Neuronal stem cell (in vitro differentiated cells): ENCODE data around the gene POU6F1.

Experiments
- DNase-seq: peaks from one replicate; pipeline ENCODE4 v3.0.0-alpha.2; 2013; ENCODE audit warnings: low spot score
- H2AFZ ChIP-seq: one replicate; pipeline ENCODE4 v1.6.1; 2013; ENCODE audit warnings: mild to moderate bottlenecking, low read length, inconsistent platforms
- H2AK5ac ChIP-seq: 2 replicates; pipeline ENCODE4 v1.6.1; 2013; ENCODE audit warnings: low read depth, mild to moderate bottlenecking, inconsistent platforms, low read length, moderate library complexity, mixed read lengths
- H2BK120ac ChIP-seq: 2 replicates; pipeline ENCODE4 v1.6.1; 2013; ENCODE audit warnings: low read depth, mild to moderate bottlenecking, inconsistent platforms, low read length, moderate library complexity, mixed read lengths
- H2BK12ac ChIP-seq: one replicate; pipeline ENCODE4 v1.6.1; 2013; ENCODE audit warnings: low read length, inconsistent platforms
- H2BK15ac ChIP-seq: 2 replicates; pipeline ENCODE4 v1.6.1; 2013; ENCODE audit warnings: mild to moderate bottlenecking, low read length, inconsistent platforms, mixed read lengths
- H2BK5ac ChIP-seq: one replicate; pipeline ENCODE4 v1.6.1; 2013; ENCODE audit warnings: inconsistent platforms, mild to moderate bottlenecking, low read length, moderate library complexity
- H3K14ac ChIP-seq: one replicate; pipeline ENCODE4 v1.6.1; 2013; ENCODE audit warnings: low read length, inconsistent platforms
- H3K18ac ChIP-seq: 2 replicates; pipeline ENCODE4 v1.6.1; 2013; ENCODE audit warnings: low read length, inconsistent platforms
- H3K23ac ChIP-seq: 2 replicates; pipeline ENCODE4 v1.6.1; 2013; ENCODE audit warnings: low read depth, mild to moderate bottlenecking, mixed read lengths, low read length, inconsistent platforms; ENCODE audit not compliant: poor library complexity
- H3K27ac ChIP-seq: replicated peaks from 3 replicates; pipeline ENCODE4 v1.5.1; 2013; ENCODE audit warnings: low read length, inconsistent platforms
- H3K27me3 ChIP-seq, 3 experiments: 2 replicates each; pipeline ENCODE4 v1.6.1; 2013; ENCODE audit warnings: low read length in 3 of 3, mild to moderate bottlenecking in 2 of 3, inconsistent platforms in 1 of 3, low read depth in 1 of 3, mixed read lengths in 1 of 3, moderate library complexity in 1 of 3; ENCODE audit not compliant: control insufficient read depth in 3 of 3, insufficient read depth in 3 of 3
- H3K36me3 ChIP-seq, 2 donors: replicated peaks in 1 of 2; 2 replicates each; pipeline ENCODE4 v1.6.1; 2013; ENCODE audit warnings: low read length in 2 of 2; ENCODE audit not compliant: control insufficient read depth in 2 of 2, insufficient read depth in 2 of 2
- H3K4ac ChIP-seq: 2 replicates; pipeline ENCODE4 v1.6.1; 2013; ENCODE audit warnings: inconsistent platforms, mild to moderate bottlenecking, low read length, moderate library complexity
- H3K4me1 ChIP-seq, 2 donors: 1 replicate in 1 of 2; 2 replicates in 1 of 2; pipeline ENCODE4 v1.6.1; 2013; ENCODE audit warnings: low read length in 2 of 2, low read depth in 1 of 2; ENCODE audit not compliant: control insufficient read depth in 2 of 2, insufficient read depth in 1 of 2
- H3K4me2 ChIP-seq: one replicate; pipeline ENCODE4 v1.6.1; 2013; ENCODE audit warnings: mild to moderate bottlenecking, low read length, inconsistent platforms; ENCODE audit not compliant: insufficient read depth, poor library complexity, severe bottlenecking
- H3K4me3 ChIP-seq, 2 donors: 2 replicates each; pipeline ENCODE4 v1.5.1; 2013; ENCODE audit warnings: low read length in 2 of 2, mild to moderate bottlenecking in 2 of 2, inconsistent platforms in 1 of 2, moderate library complexity in 1 of 2
- H3K79me1 ChIP-seq: one replicate; pipeline ENCODE4 v1.6.1; 2013; ENCODE audit warnings: low read depth, mild to moderate bottlenecking, inconsistent platforms, low read length, moderate library complexity
- H3K9ac ChIP-seq: one replicate; pipeline ENCODE4 v1.6.1; 2013; ENCODE audit warnings: mild to moderate bottlenecking, low read depth, low read length, inconsistent platforms; ENCODE audit not compliant: poor library complexity
- H3K9me3 ChIP-seq, 2 donors: replicated peaks in 1 of 2; 2 replicates each; pipeline versions ENCODE3 to v1.6.1; 2013; ENCODE audit warnings: low read length in 2 of 2, mild to moderate bottlenecking in 2 of 2, inconsistent platforms in 1 of 2, low read depth in 1 of 2, mixed read lengths in 1 of 2, moderate library complexity in 1 of 2; ENCODE audit not compliant: control insufficient read depth in 2 of 2, insufficient read depth in 1 of 2
- H4K8ac ChIP-seq: one replicate; pipeline ENCODE4 v1.6.1; 2013; ENCODE audit warnings: low read depth, mild to moderate bottlenecking, inconsistent platforms, low read length, moderate library complexity
- H4K91ac ChIP-seq: one replicate; pipeline ENCODE4 v1.6.1; 2013; ENCODE audit warnings: low read length, low read depth, mild to moderate bottlenecking, inconsistent platforms; ENCODE audit not compliant: poor library complexity
- WGBS, 2 donors: extraction: QIAGEN DNeasy Blood & Tissue Kit; methylation state at CpG; one replicate each; pipeline ENCODE4 v1.1.7; 2013; ENCODE audit warnings: missing lambda C conversion rate in 2 of 2, mixed read lengths in 1 of 2; ENCODE audit not compliant: insufficient read length in 2 of 2, insufficient replicate concordance in 1 of 2; ENCODE audit errors: extremely low coverage in 2 of 2; 5-methylcytosine and 5-hydroxymethylcytosine counted together

Gene POU6F1

DNA sequence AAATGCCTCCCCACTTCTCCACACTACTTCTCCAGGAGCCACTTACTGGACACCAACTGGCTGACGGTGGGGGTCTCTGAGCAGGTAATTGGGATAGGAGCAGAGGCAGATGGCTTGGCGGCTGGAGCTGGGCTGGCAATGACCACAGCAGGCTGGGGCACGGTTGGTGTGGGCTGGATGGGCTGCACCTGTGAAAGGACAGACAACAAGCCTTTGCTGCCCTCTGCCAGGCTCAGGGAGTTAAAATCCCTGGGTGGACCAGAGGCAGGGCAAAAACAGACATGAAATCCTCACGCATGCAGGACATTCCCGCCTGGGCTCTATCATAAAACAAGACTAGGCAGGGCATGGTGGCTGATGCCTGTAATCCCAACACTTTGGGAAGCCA, 25.6 kb downstream of the POU6F1 start:
- no peak overlapping the region for H4K8ac ChIP-seq
- H2BK5ac ChIP-seq, result no peak overlapping the region
- peaks cover 0 to 4% of the 10 kb centered on the region in 2 donors for H3K9me3 ChIP-seq
- H3K23ac ChIP-seq, result no peak overlapping the region
- no peaks in the 10 kb centered on the region for H3K79me1 ChIP-seq
- peak overlapping the region; percentile 29 for H2AK5ac ChIP-seq
- H2BK120ac ChIP-seq, result no peak overlapping the region
- H3K14ac ChIP-seq, result no peak overlapping the region
- H3K4me2 ChIP-seq, result no peak overlapping the region
- DNase-seq, result no peak
- no peak overlapping the region for H2BK15ac ChIP-seq
- no peak overlapping the region for H3K9ac ChIP-seq
- no peak overlapping the region for H2AFZ ChIP-seq
- H3K27me3 ChIP-seq, result no peaks in the 10 kb centered on the region
- no peak overlapping the region for H3K4me3 ChIP-seq
- H4K91ac ChIP-seq, result no peak overlapping the region
- peaks cover 5 to 7% of the 10 kb centered on the region in 2 donors for H3K4me1 ChIP-seq
- H3K36me3 ChIP-seq, result no peaks in the 10 kb centered on the region
- WGBS, 2 donors, result no CpG with 5 or more reads among the region's 5 CpGs
- H3K4ac ChIP-seq, result no peak overlapping the region
- H3K18ac ChIP-seq, result no peak overlapping the region
- no peak overlapping the region for H3K27ac ChIP-seq
- no peak overlapping the region for H2BK12ac ChIP-seq

DNA sequence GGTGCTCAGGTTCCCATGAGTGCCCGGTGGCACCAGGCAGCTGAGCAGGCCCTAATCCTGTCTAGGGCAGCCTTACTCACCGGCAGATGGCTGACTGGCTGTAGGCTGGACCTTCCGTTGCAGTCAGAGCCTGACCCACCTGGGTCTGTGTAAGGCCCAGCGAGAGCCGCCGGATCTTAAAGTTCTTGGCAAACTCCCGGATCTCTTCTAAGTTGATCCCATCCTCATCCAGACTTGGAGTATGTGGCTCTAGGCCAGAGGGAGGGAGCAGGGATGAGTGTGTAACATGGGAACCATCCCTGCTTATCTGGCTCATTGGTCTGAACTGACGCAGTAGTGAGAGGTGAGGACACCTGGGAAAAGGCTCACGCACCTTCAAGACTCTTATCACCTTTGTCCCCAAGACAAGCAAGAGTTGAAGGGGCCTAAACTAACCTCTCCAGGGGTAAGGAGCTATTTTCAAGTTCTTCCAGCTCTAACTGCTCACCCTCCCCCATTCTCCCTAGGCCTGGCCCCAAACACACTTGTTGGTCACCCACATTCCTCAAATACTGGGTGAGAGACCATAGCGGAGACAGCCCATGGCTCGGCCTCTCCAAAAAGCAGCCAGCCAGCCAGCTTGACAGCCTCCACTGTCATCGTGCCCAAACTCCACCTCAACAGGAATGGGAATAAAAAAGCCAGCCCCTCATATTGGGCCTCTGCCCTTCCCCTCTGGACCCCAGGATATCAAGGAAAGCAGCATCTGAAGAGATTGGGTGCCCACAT, 26.2 kb downstream of the POU6F1 start:
- Histone ChIP-seq H3K79me1 (no peaks in the 10 kb centered on the region), H3K27ac (no peak overlapping the region), H2BK12ac (no peak overlapping the region), H3K4me3 (no peak overlapping the region), H3K4ac (no peak overlapping the region), H2BK15ac (no peak overlapping the region), H3K18ac (no peak overlapping the region), H3K14ac (no peak overlapping the region), H3K36me3 (no peaks in the 10 kb centered on the region), H3K27me3 (no peaks in the 10 kb centered on the region), H3K23ac (no peak overlapping the region), H2BK120ac (no peak overlapping the region), H3K4me2 (no peak overlapping the region), H3K9me3 (peaks cover 0 to 3% of the 10 kb centered on the region in 2 donors), H3K4me1 (peaks cover 9% of the 10 kb centered on the region in 2 donors), H4K8ac (no peak overlapping the region), H2BK5ac (no peak overlapping the region), H3K9ac (no peak overlapping the region), H4K91ac (no peak overlapping the region), H2AK5ac (no peak overlapping the region), H2AFZ (no peak overlapping the region)
- DNase-seq, result no peak
- WGBS, 2 donors, result no CpG with 5 or more reads among the region's 12 CpGs

DNA sequence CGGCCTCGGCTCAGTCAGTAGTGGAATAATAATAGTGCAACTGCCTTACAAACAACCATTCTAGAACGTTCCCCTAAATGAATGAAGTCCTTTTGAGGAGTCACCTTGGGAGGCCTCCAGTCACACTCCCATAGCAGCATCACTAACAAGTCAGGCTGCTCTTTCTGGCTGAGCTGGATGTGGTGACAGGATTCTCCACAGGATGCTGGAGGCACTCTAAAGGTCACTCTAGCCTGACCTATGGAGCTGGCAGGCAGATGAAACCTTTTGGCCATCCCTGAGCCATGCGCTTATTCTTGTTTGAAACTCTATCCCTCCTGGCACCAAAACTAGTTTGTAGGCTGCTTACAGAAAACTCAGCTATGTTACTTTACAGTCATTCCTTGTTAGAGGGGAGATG, 27.0 kb downstream of the POU6F1 start:
- Histone ChIP-seq H3K4me2 (no peak overlapping the region), H2BK5ac (no peak overlapping the region), H3K4ac (no peak overlapping the region), H4K91ac (no peak overlapping the region), H3K27me3 (no peaks in the 10 kb centered on the region), H3K18ac (no peak overlapping the region), H2BK120ac (no peak overlapping the region), H4K8ac (no peak overlapping the region), H2BK15ac (no peak overlapping the region), H3K4me1 (peaks cover 9 to 12% of the 10 kb centered on the region in 2 donors), H2BK12ac (no peak overlapping the region), H2AFZ (no peak overlapping the region), H3K9me3 (peaks cover 0 to 2% of the 10 kb centered on the region in 2 donors), H3K14ac (no peak overlapping the region), H2AK5ac (no peak overlapping the region), H3K27ac (no peak overlapping the region), H3K9ac (no peak overlapping the region), H3K36me3 (no peaks in the 10 kb centered on the region), H3K79me1 (no peaks in the 10 kb centered on the region), H3K4me3 (no peak overlapping the region), H3K23ac (no peak overlapping the region)
- WGBS, 2 donors, result no CpG with 5 or more reads among the region's 4 CpGs
- DNase-seq, result no peak

- Histone ChIP-seq H3K18ac (no peak overlapping the region), H3K9me3 (peaks cover 0 to 2% of the 10 kb centered on the region in 2 donors), H3K4me3 (no peak overlapping the region), H3K4ac (no peak overlapping the region), H3K4me2 (no peak overlapping the region), H4K8ac (no peak overlapping the region), H2BK12ac (no peak overlapping the region), H3K36me3 (no peaks in the 10 kb centered on the region), H2AFZ (no peak overlapping the region), H3K27ac (no peak overlapping the region), H3K79me1 (no peaks in the 10 kb centered on the region), H2BK15ac (peak overlapping the region; percentile 9), H3K14ac (peak overlapping the region; percentile 43), H3K23ac (no peak overlapping the region), H4K91ac (no peak overlapping the region), H2AK5ac (peak overlapping the region; percentile 25), H3K9ac (no peak overlapping the region), H3K4me1 (peaks cover 9 to 12% of the 10 kb centered on the region in 2 donors), H2BK5ac (no peak overlapping the region), H3K27me3 (no peaks in the 10 kb centered on the region), H2BK120ac (no peak overlapping the region)
- WGBS, 2 donors, result no CpG with 5 or more reads among the region's 14 CpGs
- DNase-seq, result no peak
Observed at GRCh38 chr12:51189790-51190355, 28.0 kb downstream of the POU6F1 start.
